Tibial nerve (tissue), 4 donors: Measurements from ENCODE around the gene OXCT1. TPM values are rescaled to one million over a fixed set of nuclear protein-coding genes. Genes with fewer than 3 reads are reported as not detected.
A peak's percentile ranks its signal among the peaks of the same experiment; 100 is the strongest.

Experiments
- DNase-seq, 2 donors: peaks; one replicate each; pipeline ENCODE4 v3.0.0-alpha.2; 2019; ENCODE audit warnings: low spot score in 2 of 2
- H3K27ac ChIP-seq, 4 donors: fragments of 200-600 bp; sonication (generic) in 3 of 4; one replicate each; pipeline ENCODE4 v1.5.1; 2017 to 2019; ENCODE audit warnings: mild to moderate bottlenecking in 1 of 4
- H3K27me3 ChIP-seq, 2 donors: fragments of 200-600 bp; sonication (generic) in 1 of 2; one replicate each; pipeline versions ENCODE4 v1.5.1 to v1.6.0; 2017 to 2019
- H3K36me3 ChIP-seq, 3 donors: fragments of 200-600 bp; sonication (generic); one replicate each; pipeline ENCODE4 v1.5.1; 2018 to 2019
- H3K4me1 ChIP-seq, 4 donors: fragments of 200-600 bp; sonication (generic) in 3 of 4; one replicate each; pipeline ENCODE4 v1.5.1; 2017 to 2019
- H3K4me3 ChIP-seq, 4 donors: fragments of 200-600 bp; sonication (generic) in 3 of 4; one replicate each; pipeline ENCODE4 v1.5.1; 2017 to 2019; ENCODE audit warnings: mild to moderate bottlenecking in 1 of 4, moderate library complexity in 1 of 4
- H3K9me3 ChIP-seq, 4 donors: fragments of 200-600 bp; sonication (generic) in 3 of 4; one replicate each; pipeline ENCODE4 v1.5.1; 2017 to 2019
- EP300 ChIP-seq, 2 donors: sonication (generic); formaldehyde crosslinking; IDR thresholded peaks; one replicate each; pipeline ENCODE4 v1.6.1; 2017; ENCODE audit warnings: antibody characterized with exemption in 2 of 2, mild to moderate bottlenecking in 1 of 2
- POLR2A ChIP-seq, 2 donors: fragments of 450-650 bp; IDR thresholded peaks; one replicate each; pipeline ENCODE4 v1.6.1; 2017; ENCODE audit warnings: antibody characterized with exemption in 2 of 2, mild to moderate bottlenecking in 2 of 2, moderate library complexity in 2 of 2
- WGBS, 2 donors: methylation state at CpG; one replicate each; pipeline ENCODE4 v1.1.5; 2018; 5-methylcytosine and 5-hydroxymethylcytosine counted together
- total RNA-seq, 4 donors: library from RNA; depleted of rRNA; stranded (reverse); fragments of >200 nt; gene quantifications; one replicate each; pipeline ENCODE4 v1.1.0, GENCODE V29; 2016
- TF ChIP-seq, protein P1 (sequence below), 5 experiments: fragments of 200-600 bp in 3 of 5; fragments of 450-650 bp in 2 of 5; sonication (generic) in 3 of 5; IDR thresholded peaks; one replicate each; pipeline ENCODE4 v1.5.1; 2016 to 2019; ENCODE audit warnings: antibody characterized with exemption in 5 of 5, mild to moderate bottlenecking in 3 of 5, moderate library complexity in 2 of 5

Gene OXCT1
- total RNA-seq, 4 donors from 2014 or later, result 20.4 to 41.2 (median 26.0) TPM

DNA sequence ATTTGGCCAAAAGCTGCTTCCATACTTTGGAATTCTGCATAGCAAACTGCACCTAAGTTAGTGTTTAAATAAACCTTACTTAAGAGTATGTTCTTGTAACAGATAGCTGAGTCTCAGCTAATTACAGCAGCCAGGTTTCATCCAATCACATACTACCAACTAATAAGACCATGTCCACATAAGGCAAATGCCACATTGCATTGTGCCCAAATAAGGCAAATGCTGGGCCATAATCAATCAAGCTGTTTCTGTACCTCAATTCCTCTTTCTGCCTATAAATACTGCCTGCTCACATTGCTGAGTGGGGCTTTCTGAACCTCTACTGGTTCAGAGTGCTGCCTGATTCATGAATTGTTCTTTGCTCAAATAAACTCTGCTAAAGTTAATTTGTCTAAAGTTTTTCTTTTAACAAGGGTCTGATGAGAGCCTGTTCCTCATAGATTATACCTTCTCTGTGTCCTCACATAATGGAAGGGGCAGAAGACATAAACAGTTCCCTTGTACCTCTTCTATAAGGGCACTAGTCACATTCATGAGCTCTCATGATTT lies 4.4 kb upstream of the OXCT1 start:
- TF ChIP-seq, protein P1, sequence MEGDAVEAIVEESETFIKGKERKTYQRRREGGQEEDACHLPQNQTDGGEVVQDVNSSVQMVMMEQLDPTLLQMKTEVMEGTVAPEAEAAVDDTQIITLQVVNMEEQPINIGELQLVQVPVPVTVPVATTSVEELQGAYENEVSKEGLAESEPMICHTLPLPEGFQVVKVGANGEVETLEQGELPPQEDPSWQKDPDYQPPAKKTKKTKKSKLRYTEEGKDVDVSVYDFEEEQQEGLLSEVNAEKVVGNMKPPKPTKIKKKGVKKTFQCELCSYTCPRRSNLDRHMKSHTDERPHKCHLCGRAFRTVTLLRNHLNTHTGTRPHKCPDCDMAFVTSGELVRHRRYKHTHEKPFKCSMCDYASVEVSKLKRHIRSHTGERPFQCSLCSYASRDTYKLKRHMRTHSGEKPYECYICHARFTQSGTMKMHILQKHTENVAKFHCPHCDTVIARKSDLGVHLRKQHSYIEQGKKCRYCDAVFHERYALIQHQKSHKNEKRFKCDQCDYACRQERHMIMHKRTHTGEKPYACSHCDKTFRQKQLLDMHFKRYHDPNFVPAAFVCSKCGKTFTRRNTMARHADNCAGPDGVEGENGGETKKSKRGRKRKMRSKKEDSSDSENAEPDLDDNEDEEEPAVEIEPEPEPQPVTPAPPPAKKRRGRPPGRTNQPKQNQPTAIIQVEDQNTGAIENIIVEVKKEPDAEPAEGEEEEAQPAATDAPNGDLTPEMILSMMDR (IDR thresholded peaks at IDR 0.05), result no peak
- TF ChIP-seq EP300 (IDR thresholded peaks at IDR 0.05), result no peak
- TF ChIP-seq POLR2A (IDR thresholded peaks at IDR 0.05), result no peak
- Histone ChIP-seq H3K27me3 (no peaks in the 10 kb centered on the region), H3K36me3 (no peaks in the 10 kb centered on the region), H3K4me1 (peaks cover 0 to 21% (median 3%) of the 10 kb centered on the region in 4 donors), H3K9me3 (no peaks in the 10 kb centered on the region), H3K27ac (no peak overlapping the region), H3K4me3 (no peak overlapping the region)
- DNase-seq, result no peak

DNA sequence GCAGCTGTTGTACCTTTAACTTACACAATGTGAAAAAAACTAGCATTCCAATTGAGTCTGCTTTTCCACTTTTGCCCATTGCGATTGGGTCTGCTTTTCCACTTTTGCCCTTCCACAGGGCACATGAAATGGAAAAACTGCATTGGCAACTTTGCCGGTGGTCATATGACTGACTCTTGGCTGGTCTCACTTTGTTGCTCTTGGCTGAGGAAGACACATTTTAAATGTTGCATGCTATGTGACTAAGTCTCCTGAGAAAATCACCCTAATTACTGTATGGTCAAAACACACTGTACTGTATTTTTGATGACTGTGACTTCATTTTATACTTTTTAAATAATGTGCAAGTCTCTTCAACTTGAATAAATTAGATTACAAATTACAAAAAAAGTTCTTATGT lies 1.6 kb upstream of the OXCT1 start:
- H3K27me3 ChIP-seq, result no peaks in the 10 kb centered on the region
- TF ChIP-seq POLR2A (IDR thresholded peaks at IDR 0.05), result no peak
- peak; percentile 32 to 61 for TF ChIP-seq EP300 (IDR thresholded peaks at IDR 0.05)
- TF ChIP-seq, protein P1 (IDR thresholded peaks at IDR 0.05), result no peak
- H3K27ac ChIP-seq, result no peak overlapping the region
- peaks cover 0 to 31% (median 7%) of the 10 kb centered on the region in 4 donors for H3K4me1 ChIP-seq
- no peaks in the 10 kb centered on the region for H3K9me3 ChIP-seq
- no peak for DNase-seq
- WGBS, 2 donors, result 19 to 22% methylated on average over 2 of the region's 2 CpGs
- no peak overlapping the region for H3K4me3 ChIP-seq
- no peaks in the 10 kb centered on the region for H3K36me3 ChIP-seq

DNA sequence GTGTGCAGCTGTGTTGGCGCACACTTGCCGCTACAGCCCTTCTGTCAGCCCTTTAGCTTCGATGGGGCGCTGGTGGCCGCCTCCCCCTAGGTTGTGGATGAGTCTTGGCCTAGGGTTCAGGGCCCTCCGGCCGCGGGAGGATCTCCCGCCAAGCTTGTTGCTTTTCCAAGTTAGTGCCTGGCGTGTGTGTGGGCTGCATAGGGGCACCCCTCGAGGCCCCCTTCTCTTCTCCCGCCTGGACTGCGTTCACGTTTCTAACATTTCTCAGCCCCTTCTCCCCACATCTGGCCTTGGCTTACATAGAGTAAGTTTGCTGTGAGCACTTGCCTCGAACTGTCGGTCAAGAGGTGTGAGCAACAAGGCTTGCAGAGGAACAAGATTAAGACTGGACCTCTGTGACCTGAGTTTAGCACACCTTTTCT lies 413 bp upstream of the OXCT1 start:
- DNase-seq, result no peak
- no peaks in the 10 kb centered on the region for H3K36me3 ChIP-seq
- WGBS, 2 donors, result 5 to 11% methylated on average over 16 of the region's 16 CpGs

DNA sequence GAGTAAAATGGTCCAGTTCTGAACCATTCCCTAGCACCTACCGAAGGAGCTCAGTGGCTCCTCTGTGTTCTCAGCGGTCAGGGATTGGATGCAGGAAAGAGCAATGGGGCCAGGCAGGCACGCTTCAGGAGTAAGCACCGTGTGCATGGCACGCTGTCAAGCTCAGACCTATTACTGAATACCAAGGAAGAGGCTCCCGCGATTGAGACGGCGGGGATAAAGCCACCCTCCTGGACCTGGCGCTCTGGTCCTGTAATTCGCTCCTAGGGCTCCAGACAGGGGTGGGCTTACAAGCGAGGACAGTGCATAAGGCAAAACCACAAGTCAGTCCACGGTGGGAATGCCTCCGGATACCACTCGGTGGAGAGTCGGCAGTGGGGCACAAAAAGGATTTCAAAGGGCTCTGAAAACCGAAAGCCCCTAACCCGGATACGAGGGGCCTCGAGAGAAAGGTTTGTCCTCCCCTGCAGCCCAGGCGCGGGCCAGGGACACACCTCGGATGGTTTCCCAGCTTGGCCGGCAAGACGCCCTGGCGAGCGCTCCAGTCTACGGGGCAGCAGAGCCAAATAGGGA lies 988 bp downstream of the OXCT1 start:
- TF ChIP-seq POLR2A (IDR thresholded peaks at IDR 0.05) (no peak), EP300 (IDR thresholded peaks at IDR 0.05) (no peak)
- no peaks in the 10 kb centered on the region for H3K27me3 ChIP-seq
- no peaks in the 10 kb centered on the region for H3K36me3 ChIP-seq
- 19 to 33% methylated on average over 21 to 26 of the region's 28 CpGs for WGBS, 2 donors
- H3K27ac ChIP-seq, result peak overlapping the region; percentile 83 to 97 (median 88)
- H3K4me3 ChIP-seq, result peak overlapping the region; percentile 62 to 90 (median 78)
- no peaks in the 10 kb centered on the region for H3K9me3 ChIP-seq
- DNase-seq, result peak in 1 of 2 donors; percentile 61
- H3K4me1 ChIP-seq, result peaks cover 0 to 41% (median 7%) of the 10 kb centered on the region in 4 donors

More for the DNA sequence above, 413 bp upstream of the OXCT1 start:
- TF ChIP-seq, protein P1 (IDR thresholded peaks at IDR 0.05), result no peak
- TF ChIP-seq POLR2A (IDR thresholded peaks at IDR 0.05) (no peak), EP300 (IDR thresholded peaks at IDR 0.05) (no peak)
- no peaks in the 10 kb centered on the region for H3K27me3 ChIP-seq
- H3K27ac ChIP-seq, result peak overlapping the region; percentile 83 to 97 (median 88)
- H3K9me3 ChIP-seq, result no peaks in the 10 kb centered on the region
- peaks cover 0 to 32% (median 7%) of the 10 kb centered on the region in 4 donors for H3K4me1 ChIP-seq
- peak overlapping the region; percentile 62 to 90 (median 78) for H3K4me3 ChIP-seq

DNA sequence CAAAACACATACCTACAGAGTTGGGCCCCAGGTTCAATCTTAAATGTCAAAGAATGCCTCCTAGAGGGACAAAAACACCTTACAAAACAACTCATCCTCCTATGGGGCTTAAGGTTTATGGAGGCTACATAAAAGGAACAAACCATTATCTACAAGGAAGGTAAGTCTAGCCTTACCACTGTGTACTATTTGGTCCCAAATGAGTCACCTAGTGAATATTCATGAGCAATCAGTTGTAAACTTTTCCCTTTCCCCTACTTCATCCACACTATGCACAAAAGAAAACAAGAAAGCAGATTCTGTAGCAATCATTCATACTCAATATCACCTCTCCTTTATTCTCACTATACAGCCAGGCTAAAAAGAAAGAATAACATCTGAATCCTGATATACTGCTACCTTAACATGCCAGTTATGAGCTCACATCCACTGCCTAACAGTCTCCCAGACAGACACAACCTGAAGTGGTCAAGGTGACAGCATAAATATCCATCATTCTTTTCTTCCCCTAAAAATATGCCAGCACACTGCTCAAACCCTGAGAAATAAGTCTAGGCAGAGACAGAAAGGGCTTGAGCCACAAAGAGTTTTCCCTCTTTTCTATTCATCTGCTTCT lies 6.2 kb downstream of the OXCT1 start:
- H3K4me3 ChIP-seq, result no peak overlapping the region
- no peak for TF ChIP-seq EP300 (IDR thresholded peaks at IDR 0.05)
- no peak for TF ChIP-seq POLR2A (IDR thresholded peaks at IDR 0.05)
- TF ChIP-seq, protein P1 (IDR thresholded peaks at IDR 0.05), result no peak

More for the DNA sequence above, 6.2 kb downstream of the OXCT1 start:
- Histone ChIP-seq H3K27ac (no peak overlapping the region), H3K4me1 (peaks cover 0 to 19% (median 2%) of the 10 kb centered on the region in 4 donors), H3K9me3 (no peaks in the 10 kb centered on the region), H3K27me3 (no peaks in the 10 kb centered on the region), H3K36me3 (peaks cover 0 to 17% (median 0%) of the 10 kb centered on the region in 3 donors)
- DNase-seq, result no peak
